Stimulated activated naive B cell treated with anti-CD40 and anti-IgM and Interleukin-4, amounts not matched to agents 10 μg/mL and 1 μg/mL and 100 μg/mL, for 72 hours (primary cell): ENCODE data around the gene PEX7.
A peak's percentile ranks its signal among the peaks of the same experiment; 100 is the strongest.
"Not testable (repeated sequence)": the region's sequence is repeated elsewhere in the genome, so short reads cannot be mapped to it uniquely, and the experiment has no call there.

Experiments
- ATAC-seq, 2 donors: fragments of 150-1000 bp; cut with Tn5 transposase; replicated peaks; 2 replicates each; pipeline ENCODE4 v1.10.0; 2021; ENCODE audit warnings: moderate library complexity in 1 of 2
- DNase-seq: peaks from one replicate; pipeline ENCODE4 v3.0.0; 2021
- H3K27ac Mint-ChIP-seq: one replicate; pipeline ENCODE4 v1.8.0; 2022; ENCODE audit warnings: mild to moderate bottlenecking, mixed read lengths
- H3K27me3 Mint-ChIP-seq, 2 donors: one replicate each; pipeline ENCODE4 v1.8.0; 2022; ENCODE audit warnings: mixed read lengths in 2 of 2
- H3K36me3 Mint-ChIP-seq, 2 donors: one replicate each; pipeline ENCODE4 v1.8.0; 2022; ENCODE audit warnings: mixed read lengths in 2 of 2, mild to moderate bottlenecking in 1 of 2
- H3K4me1 Mint-ChIP-seq, 2 donors: one replicate each; pipeline ENCODE4 v1.8.0; 2022; ENCODE audit warnings: mixed read lengths in 2 of 2, mild to moderate bottlenecking in 1 of 2
- H3K4me3 Mint-ChIP-seq, 2 donors: one replicate each; pipeline ENCODE4 v1.8.0; 2022; ENCODE audit warnings: mild to moderate bottlenecking in 2 of 2, mixed read lengths in 2 of 2, moderate library complexity in 1 of 2
- H3K9me3 Mint-ChIP-seq, 2 donors: one replicate each; pipeline ENCODE4 v1.8.0; 2022; ENCODE audit warnings: mixed read lengths in 2 of 2, mild to moderate bottlenecking in 1 of 2

PEX7 gene

DNA sequence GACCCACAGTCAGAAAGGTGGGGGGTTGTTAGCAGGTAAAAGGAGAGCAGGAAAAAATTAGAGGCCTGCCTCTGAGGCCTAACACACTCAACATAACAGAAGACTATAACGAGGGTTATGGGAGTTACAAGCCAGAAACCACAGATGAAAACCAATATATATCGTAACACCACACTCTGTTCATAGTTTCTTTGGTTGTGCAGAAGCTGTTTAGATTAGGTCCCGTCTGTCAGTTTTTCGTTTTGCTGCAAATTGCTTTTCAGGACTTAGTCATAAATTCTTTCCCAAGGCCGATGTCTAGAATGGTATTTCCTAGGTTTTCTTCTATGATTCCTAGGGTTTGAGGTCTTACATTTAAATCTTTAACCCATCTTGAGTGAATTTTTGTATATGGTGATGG lies 26.4 kb upstream of the PEX7 start:
- H3K4me1 Mint-ChIP-seq, result peaks cover 7 to 17% of the 10 kb centered on the region in 2 donors

DNA sequence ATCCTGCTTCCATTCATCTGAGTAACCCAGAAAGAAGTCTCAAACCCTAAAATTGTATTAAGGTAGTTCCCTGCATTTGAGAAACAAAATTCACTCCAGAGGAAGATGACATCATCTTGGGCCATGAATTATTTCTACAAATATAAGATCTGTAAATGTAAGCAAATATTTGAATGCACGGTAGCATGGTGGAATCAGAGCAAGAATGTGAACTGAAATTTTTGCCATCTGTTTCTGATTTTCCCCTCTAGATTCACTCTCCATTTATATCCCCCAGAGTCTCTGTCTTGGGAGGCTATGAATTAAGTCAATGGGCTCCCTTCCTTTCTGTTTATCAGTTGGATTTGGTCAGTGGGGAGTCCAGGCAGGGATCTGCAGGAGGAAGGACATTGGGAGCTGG lies 24.3 kb upstream of the PEX7 start:
- Mint-ChIP-seq H3K9me3 (no peaks in the 10 kb centered on the region), H3K27ac (no peak overlapping the region), H3K27me3 (peaks cover 0 to 5% of the 10 kb centered on the region in 2 donors), H3K4me3 (no peak overlapping the region), H3K36me3 (no peaks in the 10 kb centered on the region), H3K4me1 (peaks cover 7 to 10% of the 10 kb centered on the region in 2 donors)
- ATAC-seq (no peak), DNase-seq (no peak)

More for the DNA sequence above, 26.4 kb upstream of the PEX7 start:
- H3K4me3 Mint-ChIP-seq, result no peak overlapping the region
- no peak overlapping the region for H3K27ac Mint-ChIP-seq
- H3K36me3 Mint-ChIP-seq, result no peaks in the 10 kb centered on the region
- DNase-seq (no peak), ATAC-seq (no peak)
- no peaks in the 10 kb centered on the region for H3K9me3 Mint-ChIP-seq
- no peaks in the 10 kb centered on the region for H3K27me3 Mint-ChIP-seq

DNA sequence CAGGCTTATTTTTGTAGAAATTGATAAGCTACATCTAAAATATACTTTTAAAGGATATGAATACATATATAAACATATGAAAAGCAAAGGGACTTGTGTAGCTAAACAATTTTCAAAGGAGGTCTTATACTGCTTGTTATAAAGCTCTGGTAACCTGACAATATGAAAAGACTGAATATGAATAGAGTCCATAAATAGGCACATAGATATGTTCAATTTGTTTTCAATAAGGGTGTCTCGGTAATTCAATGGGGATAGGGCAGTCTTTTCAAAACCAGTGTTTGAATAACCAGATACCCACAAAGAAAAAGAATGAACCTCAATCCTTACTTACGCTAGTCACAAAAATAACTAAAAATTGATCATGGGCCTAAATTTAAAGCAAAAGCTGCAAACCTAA lies 20.8 kb upstream of the PEX7 start:
- Mint-ChIP-seq H3K4me1 (no peaks in the 10 kb centered on the region), H3K9me3 (peaks cover 0 to 2% of the 10 kb centered on the region in 2 donors), H3K36me3 (no peaks in the 10 kb centered on the region), H3K27me3 (peaks cover 0 to 5% of the 10 kb centered on the region in 2 donors), H3K27ac (no peak overlapping the region), H3K4me3 (no peak overlapping the region)
- no peak for ATAC-seq
- no peak for DNase-seq

DNA sequence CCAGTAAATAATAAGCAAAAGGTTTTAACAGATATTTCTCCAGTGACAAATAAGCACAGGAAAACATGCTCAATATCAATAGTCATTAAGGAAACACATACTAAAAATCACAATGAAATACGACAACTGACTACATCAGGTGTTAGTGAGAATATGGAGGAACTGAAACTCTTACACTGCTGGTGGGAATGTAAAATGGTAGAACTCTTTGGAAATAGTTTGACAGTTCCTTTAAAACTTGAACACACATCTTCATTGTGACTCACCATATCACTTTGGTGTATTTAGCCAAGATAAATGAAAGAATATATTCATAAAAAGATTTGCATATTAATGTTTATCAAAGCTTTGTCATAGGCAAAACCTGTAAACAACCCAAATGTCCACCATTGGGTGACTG lies 18.8 kb upstream of the PEX7 start:
- Mint-ChIP-seq H3K27me3 (peaks cover 0 to 5% of the 10 kb centered on the region in 2 donors), H3K36me3 (no peaks in the 10 kb centered on the region), H3K4me1 (no peaks in the 10 kb centered on the region), H3K9me3 (peaks cover 0 to 2% of the 10 kb centered on the region in 2 donors), H3K4me3 (no peak overlapping the region), H3K27ac (no peak overlapping the region)
- ATAC-seq (no peak), DNase-seq (no peak)

DNA sequence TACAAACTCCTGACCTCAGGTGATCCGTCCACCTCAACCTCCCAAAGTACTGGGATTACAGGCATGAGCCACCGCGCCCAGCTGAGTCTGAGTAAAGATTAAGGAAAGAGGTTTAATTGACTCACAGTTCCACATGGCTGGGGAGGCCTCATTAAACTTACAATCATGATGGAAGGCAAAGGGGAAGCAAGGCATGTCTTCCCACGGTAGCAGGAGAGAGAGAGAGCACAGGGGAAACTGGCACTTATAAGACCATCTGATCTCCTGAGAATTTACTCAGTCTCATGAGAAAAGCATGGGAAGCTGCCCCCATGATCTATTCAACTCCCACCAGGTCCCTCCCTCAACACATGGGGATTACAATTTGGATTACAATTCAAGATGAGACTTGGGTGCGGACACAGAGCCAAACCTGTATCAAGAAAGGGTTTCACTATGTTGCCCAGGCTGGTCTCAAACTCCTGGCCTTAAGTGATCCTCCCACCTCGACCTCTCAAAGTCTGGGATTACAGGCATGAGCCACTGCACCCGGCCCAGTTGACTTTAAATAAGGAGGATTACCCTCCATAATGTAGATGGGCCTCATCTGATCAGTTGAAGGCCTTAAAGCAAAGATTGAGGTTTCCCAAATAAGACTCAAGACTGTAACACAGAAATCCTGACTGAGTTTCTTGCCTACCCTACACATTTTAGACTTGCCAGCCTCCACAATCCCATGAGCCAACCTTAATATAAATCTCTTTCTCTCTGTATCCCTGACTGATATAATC lies 13.1 kb upstream of the PEX7 start:
- ATAC-seq (no peak), DNase-seq (no peak)
- Mint-ChIP-seq H3K36me3 (no peaks in the 10 kb centered on the region), H3K27me3 (no peaks in the 10 kb centered on the region), H3K27ac (no peak overlapping the region), H3K9me3 (no peaks in the 10 kb centered on the region), H3K4me1 (no peaks in the 10 kb centered on the region), H3K4me3 (no peak overlapping the region)

DNA sequence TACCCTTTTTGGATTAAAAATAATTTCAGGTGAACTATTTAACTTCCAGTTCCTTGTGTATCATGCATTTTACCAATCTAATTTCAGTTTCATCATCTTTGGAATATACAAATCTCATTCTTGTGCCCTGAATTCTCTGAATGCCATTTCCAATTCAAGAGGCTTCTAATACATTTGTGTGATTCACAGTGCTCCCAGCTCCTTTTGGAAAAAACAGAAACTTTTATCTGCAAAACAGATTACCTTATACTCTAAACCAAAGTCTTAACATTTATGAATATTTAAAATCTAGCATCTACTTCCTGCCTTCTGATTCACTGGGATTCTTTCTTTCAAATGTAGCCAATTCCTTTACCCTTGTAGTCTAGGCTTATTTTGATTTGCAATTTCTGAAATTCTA lies 11.1 kb upstream of the PEX7 start:
- ATAC-seq (no peak), DNase-seq (no peak)
- Mint-ChIP-seq H3K27ac (no peak overlapping the region), H3K4me1 (no peaks in the 10 kb centered on the region), H3K27me3 (no peaks in the 10 kb centered on the region), H3K9me3 (no peaks in the 10 kb centered on the region), H3K4me3 (no peak overlapping the region), H3K36me3 (no peaks in the 10 kb centered on the region)

DNA sequence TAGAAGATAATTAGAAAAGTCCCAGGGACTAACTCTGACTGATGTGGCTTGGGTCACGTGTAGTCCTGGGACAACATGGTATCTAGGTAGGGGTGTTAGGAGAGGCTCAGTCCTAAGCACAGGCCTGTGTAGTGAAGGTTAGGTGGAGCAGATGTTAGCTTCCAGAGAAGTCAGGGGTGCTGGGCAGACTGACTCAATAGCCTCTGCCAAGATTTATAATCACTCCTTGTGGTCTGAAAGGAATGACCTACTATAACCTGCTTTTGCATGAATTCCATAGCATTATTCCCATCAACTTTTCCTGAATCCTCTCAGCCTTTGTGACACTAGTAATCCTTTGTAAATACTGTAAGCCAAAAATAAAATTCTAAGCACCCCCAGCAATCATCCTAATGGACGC lies 10.2 kb upstream of the PEX7 start:
- H3K4me1 Mint-ChIP-seq, result no peaks in the 10 kb centered on the region
- no peaks in the 10 kb centered on the region for H3K27me3 Mint-ChIP-seq
- H3K27ac Mint-ChIP-seq, result no peak overlapping the region
- H3K36me3 Mint-ChIP-seq, result no peaks in the 10 kb centered on the region
- no peak for DNase-seq
- no peaks in the 10 kb centered on the region for H3K9me3 Mint-ChIP-seq
- no peak overlapping the region for H3K4me3 Mint-ChIP-seq
- ATAC-seq, result no peak

DNA sequence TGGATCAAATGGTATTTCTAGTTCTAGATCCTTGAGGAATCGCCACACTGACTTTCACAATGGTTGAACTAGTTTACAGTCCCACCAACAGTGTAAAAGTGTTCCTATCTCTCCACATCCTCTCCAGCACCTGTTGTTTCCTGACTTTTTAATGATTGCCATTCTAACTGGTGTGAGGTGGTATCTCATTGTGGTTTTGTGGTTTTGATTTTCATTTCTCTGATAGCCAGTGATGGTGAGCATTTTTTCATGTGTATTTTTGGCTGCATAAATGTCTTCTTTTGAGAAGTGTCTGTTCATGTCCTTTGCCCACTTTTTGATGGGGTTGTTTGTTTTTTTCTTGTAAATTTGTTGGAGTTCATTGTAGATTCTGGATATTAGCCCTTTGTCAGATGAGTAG lies 6.8 kb upstream of the PEX7 start:
- H3K4me3 Mint-ChIP-seq, H3K27ac Mint-ChIP-seq, H3K9me3 Mint-ChIP-seq, H3K27me3 Mint-ChIP-seq, DNase-seq, ATAC-seq, H3K36me3 Mint-ChIP-seq, H3K4me1 Mint-ChIP-seq: not testable (repeated sequence)

DNA sequence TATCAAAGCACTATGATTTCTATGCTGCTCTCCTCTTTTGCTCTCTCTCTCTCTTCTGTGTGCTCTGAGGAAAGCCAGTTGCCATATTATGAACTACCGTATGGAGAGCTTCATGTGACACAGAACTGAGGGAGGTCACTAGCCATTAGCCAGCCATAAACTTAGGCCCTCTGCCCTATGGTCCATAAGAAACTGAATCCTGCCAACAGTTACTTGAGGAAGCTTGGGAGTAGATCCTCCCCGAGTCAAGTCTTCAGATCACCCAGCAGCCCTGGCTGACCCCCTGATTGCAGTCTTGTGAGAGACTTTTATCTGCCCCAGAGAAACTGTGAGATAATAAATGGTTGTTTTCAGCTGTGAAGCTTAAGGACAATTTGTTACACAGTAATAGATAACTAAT lies 5.7 kb upstream of the PEX7 start:
- no peaks in the 10 kb centered on the region for H3K36me3 Mint-ChIP-seq
- peaks cover 0 to 6% of the 10 kb centered on the region in 2 donors for H3K27me3 Mint-ChIP-seq
- ATAC-seq (no peak), DNase-seq (no peak)
- H3K4me3 Mint-ChIP-seq, result no peak overlapping the region
- H3K27ac Mint-ChIP-seq, result no peak overlapping the region
- H3K4me1 Mint-ChIP-seq, result peaks cover 7 to 13% of the 10 kb centered on the region in 2 donors
- H3K9me3 Mint-ChIP-seq, result no peaks in the 10 kb centered on the region

DNA sequence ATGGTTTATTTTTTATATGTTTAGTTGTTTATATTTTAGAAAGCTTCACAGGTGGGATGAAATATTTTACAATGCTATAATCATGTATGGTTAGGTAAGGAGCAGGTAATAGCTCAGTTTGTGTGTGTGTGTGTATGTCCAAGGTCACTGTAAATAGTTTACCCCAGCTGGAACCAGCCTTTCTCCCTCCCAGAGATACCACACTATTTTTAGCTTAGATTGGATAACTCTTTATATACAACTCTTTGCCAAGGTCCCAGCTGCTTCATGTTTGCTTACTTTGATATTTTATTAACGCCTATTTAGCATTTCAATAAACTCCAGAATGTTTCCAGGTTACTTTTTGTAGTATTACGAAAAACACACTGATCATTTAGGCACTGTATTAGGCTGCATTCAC lies 1.8 kb upstream of the PEX7 start:
- no peak overlapping the region for H3K27ac Mint-ChIP-seq
- H3K9me3 Mint-ChIP-seq, result no peaks in the 10 kb centered on the region
- no peak for ATAC-seq

DNA sequence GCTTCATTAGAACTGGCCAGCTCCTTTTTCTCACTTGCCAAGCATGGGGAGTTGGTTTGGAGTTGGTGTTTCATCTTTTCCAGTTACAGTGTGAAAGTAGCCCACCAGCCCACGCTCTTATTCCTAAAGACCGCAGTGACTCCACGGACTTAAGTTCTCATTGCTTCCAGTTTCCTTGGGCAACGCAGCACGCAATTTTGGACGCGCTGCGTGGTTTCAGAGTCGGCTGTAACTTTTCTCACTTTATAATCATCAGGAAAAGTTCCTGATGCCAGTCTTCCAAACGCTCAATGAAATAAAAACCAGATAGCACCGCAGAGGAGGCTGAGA lies 381 bp upstream of the PEX7 start:
- peak; percentile 9 for DNase-seq
- ATAC-seq, result no peak
- H3K27me3 Mint-ChIP-seq, result peaks cover 0 to 6% of the 10 kb centered on the region in 2 donors
- H3K27ac Mint-ChIP-seq, result peak overlapping the region; percentile 98
- H3K36me3 Mint-ChIP-seq, result peaks cover 15 to 21% of the 10 kb centered on the region in 2 donors
- no peaks in the 10 kb centered on the region for H3K9me3 Mint-ChIP-seq
- peaks cover 17 to 52% of the 10 kb centered on the region in 2 donors for H3K4me1 Mint-ChIP-seq
- H3K4me3 Mint-ChIP-seq, result peak overlapping the region; percentile 91 to 98

More for the DNA sequence above, 1.8 kb upstream of the PEX7 start:
- peaks cover 15 to 43% of the 10 kb centered on the region in 2 donors for H3K4me1 Mint-ChIP-seq
- DNase-seq, result no peak
- peaks cover 0 to 6% of the 10 kb centered on the region in 2 donors for H3K27me3 Mint-ChIP-seq
- peaks cover 7 to 10% of the 10 kb centered on the region in 2 donors for H3K36me3 Mint-ChIP-seq
- no peak overlapping the region for H3K4me3 Mint-ChIP-seq

DNA sequence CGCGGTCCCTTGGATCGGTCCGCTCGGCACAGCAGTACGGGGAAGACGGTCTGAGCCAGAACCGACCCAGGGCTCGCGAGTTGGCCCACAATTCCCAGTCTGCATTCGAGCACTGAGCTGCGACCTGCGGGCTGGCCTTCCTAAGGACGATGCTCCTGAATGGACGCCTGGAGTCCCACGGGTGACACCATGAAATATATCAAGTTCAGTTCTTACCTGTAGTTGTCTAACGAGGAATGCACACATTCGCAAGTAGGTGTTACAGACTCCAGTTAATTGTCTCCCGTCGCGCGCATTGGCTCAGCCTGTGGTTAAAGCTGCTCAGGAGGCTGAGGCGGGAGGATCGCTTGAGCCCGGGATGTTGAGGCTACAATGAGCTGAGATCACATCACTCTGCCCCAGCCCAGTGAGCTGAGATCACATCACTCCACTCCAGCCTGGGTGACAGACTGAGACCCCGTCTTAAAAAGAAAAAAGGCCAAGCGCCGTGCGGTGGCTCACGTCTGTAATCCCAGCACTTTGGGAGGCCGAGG lies 802 bp downstream of the PEX7 start:
- H3K27me3 Mint-ChIP-seq, result peaks cover 0 to 4% of the 10 kb centered on the region in 2 donors
- H3K36me3 Mint-ChIP-seq, result peaks cover 21 to 28% of the 10 kb centered on the region in 2 donors
- no peak for DNase-seq
- peak overlapping the region; percentile 91 to 98 for H3K4me3 Mint-ChIP-seq
- no peaks in the 10 kb centered on the region for H3K9me3 Mint-ChIP-seq
- H3K27ac Mint-ChIP-seq, result peak overlapping the region; percentile 98
- no peak for ATAC-seq
- H3K4me1 Mint-ChIP-seq, result peaks cover 18 to 50% of the 10 kb centered on the region in 2 donors

DNA sequence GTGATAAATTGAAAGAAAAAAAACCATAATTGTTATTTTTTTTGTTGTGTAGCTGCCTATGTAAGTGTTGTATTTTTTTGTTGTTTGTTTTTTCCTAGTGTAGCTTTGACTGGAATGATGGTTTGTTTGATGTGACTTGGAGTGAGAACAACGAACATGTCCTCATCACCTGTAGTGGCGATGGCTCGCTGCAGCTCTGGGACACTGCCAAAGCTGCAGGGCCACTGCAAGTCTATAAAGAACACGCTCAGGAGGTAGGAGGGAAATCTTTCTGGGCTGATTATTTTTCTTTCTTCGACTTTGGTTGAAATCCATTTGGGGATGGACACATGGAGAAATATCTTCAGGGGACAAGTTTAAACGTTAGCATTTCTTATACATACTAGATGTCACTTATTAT lies 3.8 kb downstream of the PEX7 start:
- peaks cover 33 to 50% of the 10 kb centered on the region in 2 donors for H3K36me3 Mint-ChIP-seq
- H3K4me3 Mint-ChIP-seq, result no peak overlapping the region
- H3K9me3 Mint-ChIP-seq, result peaks cover 0 to 3% of the 10 kb centered on the region in 2 donors
- no peaks in the 10 kb centered on the region for H3K27me3 Mint-ChIP-seq
- peak overlapping the region; percentile 51 for H3K27ac Mint-ChIP-seq
- ATAC-seq (no peak), DNase-seq (no peak)
- H3K4me1 Mint-ChIP-seq, result peaks cover 20 to 56% of the 10 kb centered on the region in 2 donors

DNA sequence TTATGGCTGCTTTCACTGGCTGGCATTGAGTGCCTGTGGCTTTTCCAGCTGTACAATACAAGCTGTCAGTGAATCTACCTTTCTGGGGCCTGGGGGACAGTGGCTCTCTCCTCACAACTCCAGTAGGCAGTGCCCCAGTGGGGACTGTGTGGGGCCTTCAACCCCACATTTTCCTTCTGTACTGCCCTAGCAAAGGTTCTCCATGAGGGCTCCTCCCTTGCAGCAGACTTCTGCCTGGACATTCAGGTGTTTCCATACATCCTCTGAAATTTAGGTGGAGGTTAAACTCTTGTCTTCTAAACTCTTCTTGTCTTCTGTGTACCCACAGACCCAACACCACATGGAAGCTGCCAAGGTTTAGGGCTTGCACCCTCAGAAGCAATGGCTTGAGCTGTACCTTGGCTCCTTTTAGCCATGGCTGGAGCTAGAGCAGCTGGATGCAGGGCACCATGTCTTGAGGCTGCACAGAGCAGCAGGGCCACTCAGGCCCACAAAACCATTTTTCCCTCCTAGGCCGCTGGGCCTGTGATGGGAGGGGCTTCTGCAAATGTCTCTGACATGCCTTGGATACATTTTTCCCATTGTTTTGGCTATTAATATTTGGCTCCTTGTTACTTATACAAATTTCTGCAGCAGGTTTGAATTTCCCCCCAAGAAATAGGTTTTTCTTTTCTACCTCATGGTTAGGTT lies 9.6 kb downstream of the PEX7 start:
- Mint-ChIP-seq H3K27me3 (no peaks in the 10 kb centered on the region), H3K36me3 (peaks cover 49 to 63% of the 10 kb centered on the region in 2 donors), H3K4me1 (peaks cover 6 to 13% of the 10 kb centered on the region in 2 donors), H3K9me3 (peaks cover 15 to 16% of the 10 kb centered on the region in 2 donors), H3K4me3 (no peak overlapping the region), H3K27ac (peak overlapping the region; percentile 47)
- no peak for DNase-seq
- ATAC-seq, result no peak
